Neural cell (in vitro differentiated cells): Measurements from ENCODE around the gene NUBPL. TPM values are rescaled to one million over a fixed set of nuclear protein-coding genes. Genes with fewer than 3 reads are reported as not detected.

Experiments used
- H2AFZ ChIP-seq: fragments of 200-600, 300-800 bp; sonication (generic), shearing (Covaris generic); 2 replicates; pipeline ENCODE4 v1.6.0; 2014; ENCODE audit warnings: low read depth, mild to moderate bottlenecking, antibody characterized with exemption, low read length, moderate library complexity
- H3F3A ChIP-seq: fragments of 200-600 bp; shearing (Covaris generic); 2 replicates; pipeline ENCODE4 v1.6.1; 2016; ENCODE audit warnings: mild to moderate bottlenecking, moderate library complexity, mixed read lengths, antibody characterized with exemption, low read length; ENCODE audit not compliant: insufficient read depth, poor library complexity, severe bottlenecking
- H3K27ac ChIP-seq: fragments of 200-600, 300-800 bp; sonication (generic), shearing (Covaris generic); 2 replicates; pipeline ENCODE4 v1.5.1; 2014; ENCODE audit warnings: mild to moderate bottlenecking, low read length, moderate library complexity
- H3K27me3 ChIP-seq: fragments of 300-800, 200-600 bp; sonication (generic), shearing (Covaris generic); 2 replicates; pipeline ENCODE4 v1.6.0; 2014; ENCODE audit warnings: mild to moderate bottlenecking, low read depth, low read length, moderate library complexity; ENCODE audit not compliant: insufficient read depth
- H3K36me3 ChIP-seq: fragments of 300-800, 200-600 bp; sonication (generic), shearing (Covaris generic); 2 replicates; pipeline ENCODE4 v1.5.1; 2014; ENCODE audit warnings: mild to moderate bottlenecking, antibody characterized with exemption, low read length, moderate library complexity; ENCODE audit not compliant: insufficient read depth
- H3K4me2 ChIP-seq: fragments of 300-800, 200-600 bp; sonication (generic), shearing (Covaris generic); 2 replicates; pipeline ENCODE4 v1.6.0; 2014; ENCODE audit warnings: mild to moderate bottlenecking, low read length
- H3K4me3 ChIP-seq: fragments of 300-800, 200-600 bp; sonication (generic), shearing (Covaris generic); 2 replicates; pipeline ENCODE4 v1.5.1; 2014; ENCODE audit warnings: mild to moderate bottlenecking, low read length, moderate library complexity
- H3K79me2 ChIP-seq: fragments of 200-600 bp; shearing (Covaris generic); replicated peaks from 2 replicates; pipeline ENCODE4 v1.6.0; 2014; ENCODE audit warnings: mild to moderate bottlenecking, low read length, moderate library complexity; ENCODE audit not compliant: insufficient read depth
- H3K9ac ChIP-seq: fragments of 300-800, 200-600 bp; sonication (generic), shearing (Covaris generic); 2 replicates; pipeline ENCODE4 v1.6.1; 2016; ENCODE audit warnings: mild to moderate bottlenecking, low read length, mixed read lengths
- H3K9me2 ChIP-seq: fragments of 200-600 bp; shearing (Covaris generic); 2 replicates; pipeline ENCODE4 v1.6.1; 2016; ENCODE audit warnings: mild to moderate bottlenecking, low read length, mixed read lengths; ENCODE audit not compliant: insufficient read depth
- H3K9me3 ChIP-seq: fragments of 200-600, 300-800 bp; sonication (generic), shearing (Covaris generic); 2 replicates; pipeline ENCODE4 v1.6.1; 2016; ENCODE audit warnings: mild to moderate bottlenecking, mixed run types, low read length, moderate library complexity, mixed read lengths
- H4K20me1 ChIP-seq: fragments of 200-600 bp; shearing (Covaris generic); 2 replicates; pipeline ENCODE4 v1.6.1; 2016; ENCODE audit warnings: mild to moderate bottlenecking, mixed run types; ENCODE audit not compliant: insufficient read depth
- CTCF ChIP-seq: fragments of 450-650 bp; IDR thresholded peaks from 2 replicates; pipeline ENCODE4 v1.5.1; 2014; ENCODE audit warnings: antibody characterized with exemption, mild to moderate bottlenecking, moderate library complexity; ENCODE audit not compliant: poor library complexity, severe bottlenecking
- EP300 ChIP-seq: fragments of 450-650 bp; conservative IDR thresholded peaks from 2 replicates; pipeline ENCODE4 v1.6.1; 2014; ENCODE audit warnings: antibody characterized with exemption, mild to moderate bottlenecking, moderate library complexity; ENCODE audit not compliant: poor library complexity, severe bottlenecking
- EZH2 ChIP-seq: fragments of 200-600, 300-800 bp; shearing (Covaris generic), sonication (generic); IDR thresholded peaks from 2 replicates; pipeline ENCODE4 v1.6.1; 2014; ENCODE audit warnings: antibody characterized with exemption, low read length, borderline replicate concordance, mild to moderate bottlenecking; ENCODE audit not compliant: insufficient read depth, poor library complexity, severe bottlenecking
- MXI1 ChIP-seq: fragments of 450-650 bp; conservative IDR thresholded peaks from 2 replicates; pipeline ENCODE4 v1.6.1; 2014; ENCODE audit warnings: antibody characterized with exemption, mild to moderate bottlenecking; ENCODE audit not compliant: poor library complexity, severe bottlenecking
- POLR2AphosphoS5 ChIP-seq: IDR thresholded peaks from 2 replicates; pipeline ENCODE4 v1.6.1; 2012
- RAD21 ChIP-seq: fragments of 450-650 bp; conservative IDR thresholded peaks from 2 replicates; pipeline ENCODE4 v1.6.1; 2014; ENCODE audit warnings: antibody characterized with exemption, mild to moderate bottlenecking, moderate library complexity
- REST ChIP-seq: IDR thresholded peaks from 2 replicates; pipeline ENCODE4 v1.6.1; 2012; ENCODE audit warnings: borderline replicate concordance
- SMC3 ChIP-seq: fragments of 450-650 bp; conservative IDR thresholded peaks from 2 replicates; pipeline ENCODE4 v1.6.1; 2014; ENCODE audit warnings: antibody characterized with exemption, mild to moderate bottlenecking, moderate library complexity; ENCODE audit not compliant: poor library complexity
- TAF1 ChIP-seq: IDR thresholded peaks from 2 replicates; pipeline ENCODE4 v1.6.1; 2012; ENCODE audit warnings: low read depth
- polyA plus RNA-seq: library from polyadenylated mRNA; depleted of rRNA; stranded (reverse); fragments of >200 nt; gene quantifications from 2 replicates; pipeline ENCODE4 v1.2.3, GENCODE V29; 2014

NUBPL gene
- polyA plus RNA-seq, 1 donor from 2014 or later: 3.1 TPM

- H3K79me2 ChIP-seq: no peaks in the 10 kb centered on the region
- H3K9ac ChIP-seq: no peak overlapping the region
- peak; percentile 30 for TF ChIP-seq EP300
- no peak for TF ChIP-seq SMC3
- no peaks in the 10 kb centered on the region for H3K9me3 ChIP-seq
- H3K27ac ChIP-seq: peak overlapping the region; percentile 8
- no peaks in the 10 kb centered on the region for H3K27me3 ChIP-seq
- H3K4me3 ChIP-seq: peak overlapping the region; percentile 14
- no peak overlapping the region for H2AFZ ChIP-seq
- no peaks in the 10 kb centered on the region for H3K36me3 ChIP-seq
- no peak overlapping the region for H3K4me2 ChIP-seq
- no peaks in the 10 kb centered on the region for H4K20me1 ChIP-seq
- no peaks in the 10 kb centered on the region for H3F3A ChIP-seq
- no peaks in the 10 kb centered on the region for H3K9me2 ChIP-seq
Measured at GRCh38 chr14:31717294-31718085, 156.3 kb downstream of the NUBPL start.

GRCh38 chr14:31718585-31718984, 157.4 kb downstream of the NUBPL start:
- no peak overlapping the region for H2AFZ ChIP-seq
- H3K4me3 ChIP-seq: no peak overlapping the region
- TF ChIP-seq RAD21 (no peak), POLR2AphosphoS5 (no peak), TAF1 (no peak), EZH2 (no peak), MXI1 (no peak), REST (no peak), CTCF (no peak), SMC3 (no peak), EP300 (no peak)
- H3K27me3 ChIP-seq: no peaks in the 10 kb centered on the region
- no peaks in the 10 kb centered on the region for H3K36me3 ChIP-seq
- H3F3A ChIP-seq: no peaks in the 10 kb centered on the region
- H3K9me2 ChIP-seq: no peaks in the 10 kb centered on the region
- H3K4me2 ChIP-seq: no peak overlapping the region
- no peaks in the 10 kb centered on the region for H3K9me3 ChIP-seq
- no peak overlapping the region for H3K27ac ChIP-seq
- no peaks in the 10 kb centered on the region for H3K79me2 ChIP-seq
- H3K9ac ChIP-seq: no peak overlapping the region
- H4K20me1 ChIP-seq: no peaks in the 10 kb centered on the region
